Retinal pigment epithelial cell (primary cell): ENCODE data around the gene MAPK1IP1L.

Experiments
- DNase-seq: peaks from one replicate; pipeline ENCODE4 v3.0.0-alpha.2; 2010; ENCODE audit warnings: low read depth
- H3K4me3 ChIP-seq: 2 replicates; pipeline ENCODE4 v1.5.1; 2011; ENCODE audit warnings: mild to moderate bottlenecking, low read length, control low read depth, moderate library complexity
- CTCF ChIP-seq: conservative IDR thresholded peaks from 2 replicates; pipeline ENCODE4 v1.5.1; 2011; ENCODE audit warnings: low read depth, low read length, control low read depth, inconsistent platforms

Gene MAPK1IP1L

GRCh38 chr14:55114720-55115119 lies 63.3 kb downstream of the MAPK1IP1L start:
- TF ChIP-seq CTCF = no peak
- DNase-seq = no peak
- no peak overlapping the region for H3K4me3 ChIP-seq

DNA sequence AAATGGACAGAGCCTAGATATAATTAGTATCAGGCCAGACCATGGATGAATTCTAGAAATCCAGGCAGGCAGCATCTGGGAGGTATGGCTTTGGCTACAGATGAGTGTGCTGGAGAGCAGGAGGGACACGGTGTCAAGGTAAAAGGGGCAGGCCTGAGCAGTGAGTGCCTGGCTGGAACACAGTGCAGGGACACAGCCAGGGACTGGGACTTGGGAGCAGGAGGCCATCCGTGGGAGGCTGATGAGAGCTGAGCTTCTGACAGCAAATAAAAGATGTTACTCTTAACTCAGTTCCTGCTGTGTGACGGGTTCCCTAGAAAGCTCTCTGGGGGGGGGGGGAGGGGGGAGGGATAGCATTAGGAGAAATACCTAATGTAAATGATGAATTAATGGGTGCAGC lies 64.0 kb downstream of the MAPK1IP1L start:
- DNase-seq = no peak
- no peak for TF ChIP-seq CTCF
- H3K4me3 ChIP-seq = no peak overlapping the region

DNA sequence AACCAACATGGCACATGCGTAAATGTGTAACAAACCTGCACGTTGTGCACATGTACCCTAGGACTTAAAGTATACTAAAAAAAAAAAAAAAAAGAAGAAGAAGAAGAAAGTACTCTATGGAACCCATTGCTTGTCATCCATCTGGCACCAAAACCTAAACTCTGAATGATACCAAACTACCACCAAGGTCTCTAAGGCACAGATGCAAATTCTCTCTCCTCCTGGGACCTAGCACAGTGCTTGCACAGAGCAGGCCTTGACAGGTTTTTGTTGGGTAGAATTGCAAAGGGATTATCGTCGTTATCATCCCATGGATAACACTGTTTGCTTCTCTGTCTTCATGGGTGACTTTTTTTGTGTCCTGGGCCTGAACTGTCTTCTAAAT lies 64.4 kb downstream of the MAPK1IP1L start:
- no peak for TF ChIP-seq CTCF
- no peak for DNase-seq
- no peak overlapping the region for H3K4me3 ChIP-seq

- DNase-seq = no peak
- no peak for TF ChIP-seq CTCF
- no peak overlapping the region for H3K4me3 ChIP-seq
Measured at GRCh38 chr14:55116246-55117030, 65.0 kb downstream of the MAPK1IP1L start.

- DNase-seq = no peak
- no peak for TF ChIP-seq CTCF
- no peak overlapping the region for H3K4me3 ChIP-seq
Measured at GRCh38 chr14:55117803-55118441, 66.5 kb downstream of the MAPK1IP1L start.

DNA sequence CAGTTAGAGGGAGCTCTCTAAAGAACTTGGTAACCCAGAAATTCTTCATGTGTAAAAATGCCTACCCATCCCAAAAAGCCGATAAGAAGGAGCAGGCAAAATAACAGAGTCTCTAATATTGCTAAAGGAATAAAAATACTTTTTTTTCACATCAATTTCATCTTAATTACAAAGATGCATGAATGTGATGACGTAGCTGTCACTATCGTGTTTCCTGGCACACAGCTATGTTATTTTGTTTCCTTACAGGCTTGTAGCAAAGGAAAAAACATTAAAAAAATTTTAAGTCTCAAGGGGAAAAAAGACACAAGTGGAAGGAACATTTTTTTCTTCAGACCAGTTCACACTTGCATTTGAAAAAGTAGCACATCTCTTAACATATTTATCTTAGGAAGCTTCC lies 67.3 kb downstream of the MAPK1IP1L start:
- no peak overlapping the region for H3K4me3 ChIP-seq
- no peak for DNase-seq
- no peak for TF ChIP-seq CTCF
